ENCODE results near the gene PACSIN2. TPM values are rescaled to one million over a fixed set of nuclear protein-coding genes. Genes with fewer than 3 reads are reported as not detected.
"Not testable (repeated sequence)": the region's sequence is repeated elsewhere in the genome, so short reads cannot be mapped to it uniquely, and the experiment has no call there.

PACSIN2 gene
- total and polyA plus RNA-seq, 2 experiments from 2014 or later, result 36.0 to 43.7 TPM

DNA sequence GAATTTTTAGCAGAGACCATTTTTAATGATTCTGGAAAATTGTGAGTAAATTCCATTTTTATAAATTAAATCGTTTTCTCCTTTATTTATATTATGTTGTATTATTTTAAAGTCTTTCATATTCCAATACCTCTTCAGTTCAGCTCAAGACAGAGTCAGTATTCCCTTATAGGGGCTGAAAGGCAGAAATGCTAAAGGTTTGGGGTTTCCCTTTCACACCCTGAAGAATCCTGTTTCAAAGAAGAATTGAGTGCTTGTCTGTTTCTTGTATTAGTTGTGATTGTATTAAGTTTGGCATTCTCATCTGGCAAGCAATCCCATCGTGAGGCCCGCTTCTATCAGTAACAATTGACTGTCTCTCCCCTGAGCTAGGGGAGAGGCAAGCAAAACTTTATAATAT, 57.4 kb downstream of the PACSIN2 start:
- Histone ChIP-seq H3K9me2 (ENCODE audit: insufficient read depth) (no peaks in the 10 kb centered on the region), H3K4me2 (ENCODE audit: unreplicated experiment) (no peak overlapping the region), H3K79me2 (ENCODE audit: insufficient read depth) (peaks cover 99% of the 10 kb centered on the region), H3K4me3 (no peak overlapping the region), H3K9me3 (ENCODE audit: low read depth) (no peaks in the 10 kb centered on the region), H2AFZ (no peak overlapping the region), H3K4me1 (ENCODE audit: insufficient read depth) (peaks cover 23% of the 10 kb centered on the region), H3K27me3 (replicated peaks; ENCODE audit: insufficient read depth) (no peaks in the 10 kb centered on the region), H3K27ac (no peak overlapping the region), H3K36me3 (ENCODE audit: low read depth) (0 out of 2 replicates have a peak, but pooled peaks cover 4% of the 10 kb centered on the region), H3K9ac (no peak overlapping the region), H3F3A (ENCODE audit: insufficient read depth) (no peaks in the 10 kb centered on the region), H4K20me1 (ENCODE audit: insufficient read depth) (no peaks in the 10 kb centered on the region; the same call in 1 of the 2 replicates)
- TF ChIP-seq EZH2phosphoT487 (IDR thresholded peaks at IDR 0.05; ENCODE audit: insufficient read depth, low read depth) (no peak), EZH2 (IDR thresholded peaks at IDR 0.05; ENCODE audit: insufficient read depth, poor library complexity, severe bottlenecking) (no peak)
- WGBS, 2 experiments (ENCODE audit: low coverage in 1 of 2, low lambda C conversion rate in 2 of 2, missing lambda C conversion rate in 2 of 2), result 92 to 94% methylated on average over 3 of the region's 3 CpGs
- in situ Hi-C loops (cut with MboI), result no loop called here
- no peak for DNase-seq

DNA sequence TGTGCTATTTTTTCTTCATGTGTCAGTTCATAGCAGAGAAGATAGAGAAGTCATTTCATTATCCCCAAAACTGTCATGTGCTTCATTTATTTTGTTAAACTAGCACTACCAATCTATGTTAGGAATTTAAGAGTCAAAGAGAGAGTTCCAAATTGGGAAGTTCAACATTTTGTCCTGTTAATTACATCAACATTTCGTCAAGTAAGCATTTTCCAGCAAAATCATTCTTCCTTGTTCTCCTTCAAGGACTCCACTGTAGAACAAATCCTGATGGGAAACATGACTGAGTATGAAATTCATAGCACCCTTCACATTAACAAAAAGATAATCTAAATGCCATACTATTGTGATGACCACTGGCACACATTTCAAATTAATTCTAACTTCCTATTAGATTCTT, 59.1 kb downstream of the PACSIN2 start:
- in situ Hi-C loops (cut with MboI), result no loop called here
- no peak overlapping the region for H3K4me2 ChIP-seq (ENCODE audit: unreplicated experiment)
- WGBS, 2 experiments (ENCODE audit: low coverage in 1 of 2, low lambda C conversion rate in 2 of 2, missing lambda C conversion rate in 2 of 2), result 76 to 85% methylated on average over 1 of the region's 1 CpG
- 0 out of 2 replicates have a peak, but pooled peaks cover 4% of the 10 kb centered on the region for H3K36me3 ChIP-seq (ENCODE audit: low read depth)
- TF ChIP-seq EZH2phosphoT487 (IDR thresholded peaks at IDR 0.05; ENCODE audit: insufficient read depth, low read depth) (no peak), EZH2 (IDR thresholded peaks at IDR 0.05; ENCODE audit: insufficient read depth, poor library complexity, severe bottlenecking) (no peak)
- H3K4me3 ChIP-seq, result no peak overlapping the region
- no peak for DNase-seq
- H3K27ac ChIP-seq, result no peak overlapping the region
- peaks cover 10% of the 10 kb centered on the region for H3K4me1 ChIP-seq (ENCODE audit: insufficient read depth)
- H3K9me3 ChIP-seq (ENCODE audit: low read depth), result no peaks in the 10 kb centered on the region
- H3K9me2 ChIP-seq (ENCODE audit: insufficient read depth), result no peaks in the 10 kb centered on the region
- H3K27me3 ChIP-seq (replicated peaks; ENCODE audit: insufficient read depth), result no peaks in the 10 kb centered on the region
- H2AFZ ChIP-seq, result no peak overlapping the region
- no peaks in the 10 kb centered on the region; the same call in 1 of the 2 replicates for H4K20me1 ChIP-seq (ENCODE audit: insufficient read depth)
- H3K79me2 ChIP-seq (ENCODE audit: insufficient read depth), result peaks cover 100% of the 10 kb centered on the region
- H3F3A ChIP-seq (ENCODE audit: insufficient read depth), result no peaks in the 10 kb centered on the region
- H3K9ac ChIP-seq, result no peak overlapping the region

DNA sequence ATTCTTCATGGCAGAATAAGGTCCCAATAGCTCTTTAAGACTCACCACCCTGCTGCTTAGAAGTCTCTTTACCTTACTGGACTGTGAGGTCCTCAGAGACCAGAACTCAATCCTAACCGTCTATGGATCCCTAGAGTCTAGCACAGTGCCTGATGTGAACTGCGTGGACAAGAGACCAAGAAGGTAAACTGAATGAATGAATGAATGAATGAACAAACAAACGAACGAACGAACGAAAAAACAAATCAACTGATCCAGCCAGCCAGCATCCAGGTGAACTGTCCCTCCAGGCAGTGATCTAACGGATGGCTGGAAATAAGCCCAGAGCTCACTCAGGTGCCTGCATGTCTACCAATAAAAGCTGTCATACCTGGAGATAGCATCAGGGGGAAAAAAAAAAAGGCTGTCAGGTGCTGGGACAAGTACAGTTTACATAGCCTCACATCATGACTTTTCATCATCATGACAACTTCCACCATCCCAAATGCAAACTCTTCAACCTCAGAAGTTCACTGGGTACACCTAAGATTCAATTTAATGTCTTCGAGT, 59.8 kb downstream of the PACSIN2 start:
- Histone ChIP-seq H3K4me1 (ENCODE audit: insufficient read depth) (peaks cover 7% of the 10 kb centered on the region), H3K27ac (no peak overlapping the region), H3K9me3 (ENCODE audit: low read depth) (no peaks in the 10 kb centered on the region), H3F3A (ENCODE audit: insufficient read depth) (no peaks in the 10 kb centered on the region), H3K4me3 (no peak overlapping the region), H3K36me3 (ENCODE audit: low read depth) (0 out of 2 replicates have a peak, but pooled peaks cover 4% of the 10 kb centered on the region), H3K9ac (no peak overlapping the region), H3K27me3 (replicated peaks; ENCODE audit: insufficient read depth) (no peaks in the 10 kb centered on the region), H4K20me1 (ENCODE audit: insufficient read depth) (no peaks in the 10 kb centered on the region; the same call in 1 of the 2 replicates), H2AFZ (no peak overlapping the region), H3K79me2 (ENCODE audit: insufficient read depth) (peaks cover 100% of the 10 kb centered on the region), H3K4me2 (ENCODE audit: unreplicated experiment) (no peak overlapping the region), H3K9me2 (ENCODE audit: insufficient read depth) (no peaks in the 10 kb centered on the region)
- in situ Hi-C loops (cut with MboI), result no loop called here
- TF ChIP-seq EZH2phosphoT487 (IDR thresholded peaks at IDR 0.05; ENCODE audit: insufficient read depth, low read depth), result no peak
- no peak for TF ChIP-seq EZH2 (IDR thresholded peaks at IDR 0.05; ENCODE audit: insufficient read depth, poor library complexity, severe bottlenecking)
- WGBS, 2 experiments (ENCODE audit: low coverage in 1 of 2, low lambda C conversion rate in 2 of 2, missing lambda C conversion rate in 2 of 2), result 95 to 99% methylated on average over 8 of the region's 8 CpGs
- no peak for DNase-seq

DNA sequence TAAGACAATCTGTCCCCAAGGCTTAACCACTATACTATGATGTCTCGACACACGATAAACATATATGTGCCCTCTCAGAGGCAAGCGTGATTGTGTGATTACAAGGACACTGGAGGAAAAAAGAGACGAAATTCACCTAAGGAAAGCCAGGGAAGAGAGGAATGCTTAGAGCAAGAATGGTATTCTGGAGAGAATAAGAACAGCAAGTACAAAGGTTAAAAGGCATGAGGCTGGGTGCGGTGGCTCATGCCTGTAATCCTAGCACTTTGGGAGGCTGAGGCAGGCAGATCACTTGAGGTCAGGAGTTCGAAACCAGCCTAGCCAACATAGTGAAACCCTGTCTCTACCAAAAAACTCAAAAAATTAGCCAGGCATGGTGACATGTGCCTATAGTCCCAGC, 61.2 kb downstream of the PACSIN2 start:
- H3K9me3 ChIP-seq (ENCODE audit: low read depth); H3K4me1 ChIP-seq (ENCODE audit: insufficient read depth); in situ Hi-C loops (cut with MboI); H3K9ac ChIP-seq; H3F3A ChIP-seq (ENCODE audit: insufficient read depth); H4K20me1 ChIP-seq (ENCODE audit: insufficient read depth); H2AFZ ChIP-seq; H3K4me3 ChIP-seq; H3K27ac ChIP-seq; H3K4me2 ChIP-seq (ENCODE audit: unreplicated experiment); H3K36me3 ChIP-seq (ENCODE audit: low read depth); H3K9me2 ChIP-seq (ENCODE audit: insufficient read depth); DNase-seq; H3K27me3 ChIP-seq (replicated peaks; ENCODE audit: insufficient read depth): not testable (repeated sequence)
- peaks cover 98% of the 10 kb centered on the region for H3K79me2 ChIP-seq (ENCODE audit: insufficient read depth)
- 84 to 88% methylated on average over 6 of the region's 6 CpGs for WGBS, 2 experiments (ENCODE audit: low coverage in 1 of 2, low lambda C conversion rate in 2 of 2, missing lambda C conversion rate in 2 of 2)

Measured in GM23248 (cell line).